HG02588 (cell line): ENCODE results near the gene NEU1.
A peak's percentile ranks its signal among the peaks of the same experiment; 100 is the strongest.
"Not testable (repeated sequence)": the region's sequence is repeated elsewhere in the genome, so short reads cannot be mapped to it uniquely, and the experiment has no call there.

Experiments
- ATAC-seq: cut with Tn5 transposase; IDR thresholded peaks from one replicate; pipeline ENCODE4 v1.9.1; 2021; ENCODE audit warnings: mild to moderate bottlenecking, moderate library complexity; ENCODE audit not compliant: unreplicated experiment

NEU1 gene

GRCh38 chr6:31862344-31863235, at the start of gene NEU1:
Gene NEU1 (minus strand): TSS chr6:31862821. CDS start chr6:31862776, 45 bp downstream.
- ATAC-seq, result peak; percentile 90

DNA sequence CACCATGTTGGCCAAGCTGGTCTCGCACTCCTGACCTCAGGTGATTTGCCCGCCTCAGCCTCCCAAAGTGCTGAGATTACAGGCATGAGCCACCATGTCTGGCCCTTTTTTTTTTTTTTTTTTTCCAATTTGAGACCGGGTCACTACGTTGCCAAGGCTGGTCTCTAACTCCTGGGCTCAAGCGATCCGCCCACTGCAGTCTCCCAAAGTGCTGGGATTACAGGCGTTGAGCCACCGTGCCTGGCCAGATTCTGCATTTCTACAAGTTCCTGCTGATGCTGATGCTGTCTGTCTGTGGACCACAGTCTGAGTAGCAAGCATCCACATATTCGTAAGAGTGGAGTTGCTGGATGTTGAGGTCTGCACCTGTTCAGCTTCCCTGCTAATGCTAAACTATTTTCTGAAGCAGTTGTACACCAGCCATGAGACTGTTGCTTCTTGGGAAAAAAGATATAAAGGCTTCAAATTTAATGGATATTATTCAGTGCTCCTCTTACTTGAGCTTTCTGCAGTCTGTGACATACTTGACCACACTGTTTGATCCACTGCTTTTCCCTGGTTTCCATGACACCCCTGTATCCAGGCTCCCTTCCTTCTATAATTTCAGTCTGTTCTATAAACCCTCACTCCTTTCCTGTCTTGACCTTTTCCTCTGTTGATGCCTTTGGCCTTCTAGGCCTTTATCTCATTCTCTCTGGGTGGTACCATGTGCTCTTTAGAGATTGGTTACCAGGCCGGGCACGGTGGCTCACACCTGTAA, 49.4 kb upstream of the NEU1 start:
- ATAC-seq, result no peak

GRCh38 chr6:31909298-31909697, 46.7 kb upstream of the NEU1 start:
- ATAC-seq, result not testable (repeated sequence)

DNA sequence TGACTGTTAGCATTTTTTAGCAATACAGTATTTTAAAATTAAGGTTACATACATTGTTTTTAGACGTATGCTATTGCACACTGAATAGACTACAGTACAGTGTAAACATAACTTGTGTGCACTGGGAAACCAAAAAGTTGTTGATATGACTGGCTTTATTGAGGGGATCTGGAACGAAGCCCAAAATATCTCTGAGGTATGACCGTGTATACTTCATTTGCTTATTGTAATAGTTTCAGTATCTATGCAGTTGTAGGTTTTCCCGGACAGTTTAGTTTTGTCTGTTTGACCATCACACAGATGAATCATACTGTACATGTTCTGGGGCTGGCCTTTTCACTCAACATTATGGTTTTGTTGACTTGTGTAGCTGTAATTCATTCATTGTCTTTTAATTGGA, 46.2 kb upstream of the NEU1 start:
- ATAC-seq, result no peak

DNA sequence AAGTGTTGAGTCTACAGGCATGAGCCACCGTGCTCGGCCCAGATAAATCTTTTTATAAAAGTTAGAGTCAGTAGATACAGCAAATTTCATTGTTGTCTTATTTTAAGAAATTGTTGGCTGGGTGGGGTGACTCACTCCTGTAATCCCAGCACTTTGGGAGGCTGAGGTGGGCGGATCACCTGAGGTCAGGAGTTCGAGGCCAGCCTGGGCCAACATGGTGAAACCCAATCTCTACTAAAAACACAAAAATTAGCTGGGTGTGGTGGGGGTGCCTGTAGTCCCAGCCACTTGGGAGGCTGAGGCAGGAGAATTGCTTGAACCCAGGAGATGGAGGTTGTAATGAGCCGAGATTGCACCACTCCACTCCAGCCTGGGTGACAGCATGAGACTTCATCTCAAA, 45.6 kb upstream of the NEU1 start:
- not testable (repeated sequence) for ATAC-seq

- ATAC-seq, result no peak
Measured at GRCh38 chr6:31907158-31907813, 44.7 kb upstream of the NEU1 start.

DNA sequence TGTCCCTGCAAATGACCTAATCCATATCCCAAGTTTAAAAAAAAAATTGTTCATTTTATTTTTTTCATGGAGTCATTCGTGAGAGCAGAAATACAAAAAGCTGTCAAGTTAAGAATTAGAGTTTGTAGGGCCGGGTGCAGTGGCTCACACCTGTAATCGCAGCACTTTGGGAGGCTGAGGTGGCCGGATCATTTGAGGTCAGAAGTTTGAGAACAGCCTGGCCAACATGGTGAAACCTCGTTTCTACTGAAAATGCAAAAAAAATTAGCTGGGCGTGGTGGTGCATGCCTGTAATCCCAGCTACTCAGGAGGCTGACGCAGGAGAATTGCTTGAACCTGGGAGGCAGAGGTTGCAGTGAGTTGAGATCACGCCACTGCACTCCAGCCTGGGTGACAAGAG, 44.1 kb upstream of the NEU1 start:
- not testable (repeated sequence) for ATAC-seq

DNA sequence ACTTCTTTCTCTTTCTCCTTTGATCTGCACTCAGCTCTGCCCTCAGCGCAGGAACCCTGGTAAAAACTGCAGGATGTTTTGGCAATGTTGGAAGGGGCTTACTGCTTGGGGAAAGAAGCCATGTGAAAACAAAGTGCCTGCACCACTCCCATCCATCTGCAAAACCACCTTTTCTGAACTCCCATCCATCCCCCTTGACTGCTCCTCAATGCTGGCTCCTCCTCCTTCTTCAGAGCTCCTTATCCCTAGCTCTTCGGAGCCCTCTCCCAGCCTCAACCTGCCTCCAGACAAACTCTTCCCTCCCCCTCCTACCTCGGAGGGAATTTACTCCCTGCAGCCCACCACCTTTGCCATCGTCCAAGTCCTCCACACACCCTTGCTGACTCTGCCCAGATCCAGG, 43.5 kb upstream of the NEU1 start:
- no peak for ATAC-seq

DNA sequence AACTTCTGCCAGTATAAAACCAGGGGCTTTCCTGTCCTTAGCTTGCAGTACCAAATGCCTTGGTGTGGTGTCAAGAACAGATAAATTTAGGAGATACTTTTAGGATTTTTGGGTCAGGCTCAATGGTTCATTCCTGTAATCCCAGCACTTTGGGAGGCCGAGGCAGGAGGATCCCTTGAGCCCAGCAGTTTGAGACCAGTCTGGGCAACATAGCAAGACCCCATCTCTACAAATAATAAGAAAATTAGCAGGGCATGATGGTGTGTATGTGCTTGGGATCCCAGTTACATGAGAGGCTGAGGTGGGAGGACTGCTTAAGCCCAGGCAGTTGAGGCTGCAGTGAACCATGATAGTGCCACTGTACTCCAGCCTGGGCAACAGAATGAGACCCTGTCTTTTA, 42.4 kb upstream of the NEU1 start:
- no peak for ATAC-seq

- no peak for ATAC-seq
Measured at GRCh38 chr6:31903957-31904356, 41.3 kb upstream of the NEU1 start.

DNA sequence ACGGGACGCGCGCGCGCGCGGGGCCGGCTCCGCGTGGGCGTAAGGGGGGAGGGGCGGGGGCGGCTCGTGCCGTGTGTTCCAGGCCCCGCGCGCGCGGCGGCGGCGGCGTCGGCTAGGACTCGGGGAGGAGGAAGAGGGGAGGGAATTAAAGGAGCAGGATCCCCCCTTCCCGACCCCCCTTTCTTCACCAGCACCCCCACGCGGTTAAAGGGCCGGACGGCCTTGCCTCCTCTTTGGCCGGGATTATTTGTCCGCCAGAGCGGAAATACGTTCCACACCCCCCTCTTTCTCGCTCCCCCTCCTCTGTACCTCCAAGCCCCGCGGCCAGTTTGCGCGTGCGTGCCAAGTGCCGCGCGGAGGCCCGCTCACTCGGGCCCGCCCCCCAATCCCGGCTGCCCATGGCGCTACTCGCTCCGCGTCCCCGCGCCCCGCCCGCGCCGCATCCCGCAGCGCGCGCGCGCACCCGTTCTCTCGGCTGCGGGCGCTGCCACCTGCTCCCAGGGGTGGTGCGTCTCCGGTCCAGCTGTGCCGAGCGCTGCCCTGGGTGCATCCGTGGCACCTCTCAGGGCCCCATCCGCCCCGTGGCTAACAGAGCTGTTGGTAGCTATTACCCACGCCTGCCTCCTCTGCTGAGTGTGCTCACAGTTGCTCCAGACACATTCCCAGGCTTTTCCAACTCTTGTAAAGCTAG, 39.5 kb upstream of the NEU1 start, which contains the start of gene ZBTB12:
ZBTB12 (minus strand) TSS at position 134 of the 691 bp plus-strand sequence. CDS start 781 bp downstream, outside the sequence.
- ATAC-seq, result peak; percentile 52

- no peak for ATAC-seq
Measured at GRCh38 chr6:31901415-31901952, 38.9 kb upstream of the NEU1 start.

GRCh38 chr6:31900917-31901414, 38.3 kb upstream of the NEU1 start:
- ATAC-seq, result no peak

DNA sequence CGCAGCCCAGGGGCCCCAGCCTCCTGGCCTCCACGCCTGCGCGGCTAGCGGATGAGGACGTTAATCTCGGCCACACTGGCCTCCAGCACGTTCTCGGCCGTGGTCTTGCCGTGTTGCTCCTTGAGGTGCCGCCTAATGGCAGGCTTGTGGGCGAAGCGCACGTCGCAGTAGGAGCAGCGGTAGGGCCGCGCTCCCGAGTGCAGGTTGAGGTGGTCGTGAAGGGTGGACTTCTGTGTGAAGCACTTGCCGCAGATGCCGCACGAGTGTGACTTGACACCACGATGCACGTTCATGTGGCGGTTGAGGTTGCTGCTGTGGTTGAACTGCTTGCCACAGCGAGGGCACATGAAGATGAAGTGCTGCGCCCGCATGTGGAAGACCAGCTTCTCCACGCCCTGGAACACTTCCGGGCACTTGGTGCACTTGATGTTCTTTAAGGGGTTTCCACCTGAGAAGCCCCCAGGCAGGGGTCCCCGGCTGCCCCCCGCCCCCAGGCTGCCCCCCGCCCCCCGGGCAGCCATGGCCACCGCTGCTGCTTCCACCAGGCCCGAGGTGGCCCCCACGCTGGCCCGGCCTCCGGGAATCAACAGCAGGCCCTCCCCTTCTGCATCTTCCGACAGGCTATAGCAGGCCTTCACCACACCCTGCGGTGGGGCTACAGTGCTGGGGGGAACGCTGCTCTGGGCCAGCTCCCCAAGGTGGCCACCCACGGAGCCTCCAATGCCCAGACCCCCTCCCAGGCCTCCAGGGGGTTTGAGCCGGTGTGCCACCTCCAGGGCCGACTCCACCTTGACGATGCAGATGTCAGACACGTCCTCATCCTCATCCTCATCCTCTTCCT, 37.5 kb upstream of the NEU1 start:
- ATAC-seq, result no peak

GRCh38 chr6:31899215-31899614, 36.6 kb upstream of the NEU1 start:
- ATAC-seq, result no peak

DNA sequence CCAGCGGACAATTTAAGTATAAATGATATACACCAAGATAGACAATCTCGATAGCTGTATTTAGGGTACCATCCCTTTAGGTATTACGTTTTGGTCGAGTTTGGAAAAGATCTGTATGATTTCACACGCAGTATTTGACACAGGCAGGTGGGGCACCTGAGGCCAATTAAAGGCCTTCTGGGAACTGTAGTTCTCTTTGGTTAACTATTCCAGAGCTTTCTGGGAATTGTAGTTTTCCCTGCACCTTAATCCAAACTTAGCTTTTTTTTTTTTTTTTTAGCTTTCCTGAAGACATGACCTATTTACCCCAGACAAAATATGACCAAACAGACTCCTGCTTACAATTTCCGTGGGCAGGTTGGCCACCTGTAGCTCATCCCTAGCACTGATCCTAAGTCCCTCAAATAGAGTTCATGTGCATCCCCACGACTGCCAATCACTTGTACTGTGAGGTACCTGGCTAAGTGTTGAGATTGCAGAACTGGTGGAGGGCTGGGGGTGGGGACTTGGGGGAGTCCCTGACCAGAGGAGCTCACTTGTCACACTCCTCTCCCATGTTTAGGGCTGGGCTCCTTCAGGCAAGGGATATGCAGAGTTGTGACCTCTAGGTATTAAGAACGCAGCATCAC, 35.9 kb upstream of the NEU1 start:
- ATAC-seq, result no peak

DNA sequence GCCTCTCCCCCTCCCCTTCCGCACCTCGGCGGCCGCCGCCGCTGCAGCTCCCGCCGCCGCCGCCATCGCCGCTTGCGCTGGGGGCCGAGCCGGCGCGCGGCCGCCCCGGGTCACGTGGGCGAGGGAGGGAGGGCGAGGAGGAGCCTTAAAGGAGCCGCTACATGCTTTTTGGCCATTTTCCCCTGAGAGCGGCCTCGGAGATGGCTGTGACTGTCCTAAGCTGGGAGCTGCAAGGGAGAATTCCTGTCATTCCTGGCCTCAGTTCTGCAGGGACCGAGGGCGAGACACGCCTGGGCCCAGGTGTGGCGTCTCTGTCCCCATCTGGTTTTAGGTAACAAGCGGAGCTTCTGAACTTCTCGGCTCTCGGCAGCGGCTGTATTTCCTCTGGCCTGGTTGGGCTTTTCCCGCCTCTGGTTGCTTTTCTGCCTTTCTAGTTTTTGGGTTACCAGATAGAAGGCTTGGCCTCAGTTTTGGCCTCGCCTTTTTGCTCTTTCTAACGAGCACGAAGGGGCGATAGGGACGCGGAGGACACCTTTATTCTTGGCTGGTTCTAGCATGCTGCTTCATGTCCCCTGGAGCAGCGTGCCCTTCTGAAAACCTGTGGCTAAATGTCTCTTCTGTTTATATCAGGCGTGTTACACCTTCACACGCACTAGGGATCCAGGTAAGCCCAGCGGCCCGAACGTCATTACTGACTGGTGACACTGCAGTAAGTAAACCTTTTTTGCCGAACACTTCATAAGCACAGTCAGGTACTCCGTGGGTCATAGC, 35.2 kb upstream of the NEU1 start, which contains the start of gene EHMT2:
EHMT2 (minus strand) TSS at position 87 of the 771 bp plus-strand sequence; CDS start at position 66, 21 bp downstream.
- peak; percentile 46 for ATAC-seq
